PFSK-1 (cell line): Measurements from ENCODE around the gene SDHAF1.

ENCODE experiments used
- POLR2AphosphoS5 ChIP-seq: IDR thresholded peaks from 2 replicates; pipeline ENCODE4 v1.6.1; 2012; ENCODE audit warnings: low read depth, mild to moderate bottlenecking, control low read depth, low read length, moderate library complexity
- SIN3A ChIP-seq: IDR thresholded peaks from 2 replicates; pipeline ENCODE4 v1.6.1; 2012; ENCODE audit warnings: mild to moderate bottlenecking, low read length, moderate library complexity, borderline replicate concordance; ENCODE audit not compliant: insufficient read depth

DNA sequence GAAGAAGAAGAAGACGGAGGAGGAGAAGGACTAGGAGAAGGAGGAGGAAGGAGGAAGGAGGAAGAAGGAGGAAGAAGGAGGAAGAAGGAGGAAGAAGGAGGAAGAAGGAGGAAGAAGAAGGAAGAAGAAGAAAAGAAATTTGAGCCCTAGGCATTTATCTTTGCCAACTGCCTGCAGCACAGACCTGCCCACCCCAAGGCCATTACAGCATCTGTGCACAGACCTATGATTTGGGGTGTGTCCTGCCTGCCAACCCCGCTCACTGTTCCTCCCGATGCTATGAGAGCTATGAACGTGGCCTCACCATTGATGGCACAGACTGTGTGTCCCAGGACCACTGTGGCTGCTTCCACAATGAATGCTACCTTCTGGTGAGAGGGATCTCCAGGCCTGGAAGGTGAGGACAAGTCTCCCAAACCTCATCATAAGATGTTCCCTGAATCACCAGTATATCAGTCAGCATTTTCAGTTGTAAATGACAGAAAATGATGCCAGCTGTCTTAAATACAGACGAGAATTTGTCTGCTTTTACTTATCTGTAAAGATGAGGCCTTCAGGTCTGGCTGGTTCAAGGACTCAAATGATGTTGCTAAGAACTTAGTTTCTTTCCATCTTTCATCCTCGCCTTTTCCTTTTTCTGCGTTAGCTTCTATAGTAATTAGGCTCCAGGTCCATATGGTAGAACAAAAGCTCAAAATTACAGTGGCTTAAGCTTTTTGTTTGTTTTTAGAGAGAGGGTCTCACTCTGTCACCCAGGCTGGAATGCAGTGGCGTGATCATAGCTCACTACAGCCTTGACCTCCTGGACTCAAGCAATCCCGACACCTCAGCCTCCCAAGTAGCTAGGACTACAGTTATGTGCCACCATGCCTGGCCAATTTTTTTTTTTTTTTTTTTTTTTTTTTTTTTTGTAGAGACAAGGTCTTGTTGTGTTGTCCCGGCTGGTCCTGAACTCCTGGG lies 3.9 kb upstream of the SDHAF1 start:
- no peak for TF ChIP-seq POLR2AphosphoS5
- no peak for TF ChIP-seq SIN3A
